SK-N-SH (cell line): ENCODE measurements around the gene TBX19.

Experiments
- EP300 ChIP-seq, 2 experiments: IDR thresholded peaks; 2 replicates each; pipeline versions ENCODE4 v1.4.0 to v1.6.1; 2012; ENCODE audit warnings: borderline replicate concordance in 1 of 2, low read depth in 1 of 2, low read length in 1 of 2
- FOXM1 ChIP-seq: IDR thresholded peaks from 2 replicates; pipeline ENCODE4 v1.4.0; 2012; ENCODE audit warnings: low read depth, mild to moderate bottlenecking
- GABPA ChIP-seq: IDR thresholded peaks from 2 replicates; pipeline ENCODE4 v1.4.0; 2012; ENCODE audit warnings: low read depth, mild to moderate bottlenecking
- JUND ChIP-seq: IDR thresholded peaks from 2 replicates; pipeline ENCODE4 v1.4.0; 2012
- MAX ChIP-seq: IDR thresholded peaks from 2 replicates; pipeline ENCODE4 v1.4.0; 2012; ENCODE audit warnings: low read depth
- MXI1 ChIP-seq: IDR thresholded peaks from 2 replicates; pipeline ENCODE4 v1.6.1; 2012; ENCODE audit warnings: mild to moderate bottlenecking, low read depth, low read length, improper control_type of control experiment
- RAD21 ChIP-seq: IDR thresholded peaks from 2 replicates; pipeline ENCODE4 v1.6.1; 2012; ENCODE audit warnings: mild to moderate bottlenecking, low read length
- RCOR1 ChIP-seq: fragments of 150-350 bp; IDR thresholded peaks from 2 replicates; pipeline ENCODE4 v1.6.1; 2017; ENCODE audit warnings: antibody characterized with exemption, low read length
- REST ChIP-seq: IDR thresholded peaks from 2 replicates; pipeline ENCODE4 v1.6.1; 2012; ENCODE audit warnings: mild to moderate bottlenecking, low read depth, low read length, moderate library complexity
- SIN3A ChIP-seq: IDR thresholded peaks from 2 replicates; pipeline ENCODE4 v1.6.1; 2012; ENCODE audit warnings: low read depth, mild to moderate bottlenecking, low read length, moderate library complexity, borderline replicate concordance
- SMC3 ChIP-seq: IDR thresholded peaks from 2 replicates; pipeline ENCODE4 v1.6.1; 2012; ENCODE audit warnings: low read depth, low read length, improper control_type of control experiment
- TEAD4 ChIP-seq: IDR thresholded peaks from 2 replicates; pipeline ENCODE4 v1.4.0; 2012; ENCODE audit warnings: mild to moderate bottlenecking, borderline replicate concordance; ENCODE audit not compliant: insufficient read depth
- TF ChIP-seq, protein P1 (sequence below): fragments of 200-600 bp; sonication (generic); IDR thresholded peaks from 2 replicates; pipeline ENCODE4 v1.6.1; 2017; ENCODE audit warnings: antibody characterized with exemption, mild to moderate bottlenecking, moderate library complexity
- TF ChIP-seq, protein P2 (sequence below): IDR thresholded peaks from 2 replicates; pipeline ENCODE4 v1.4.0; 2012; ENCODE audit warnings: low read depth, borderline replicate concordance

DNA sequence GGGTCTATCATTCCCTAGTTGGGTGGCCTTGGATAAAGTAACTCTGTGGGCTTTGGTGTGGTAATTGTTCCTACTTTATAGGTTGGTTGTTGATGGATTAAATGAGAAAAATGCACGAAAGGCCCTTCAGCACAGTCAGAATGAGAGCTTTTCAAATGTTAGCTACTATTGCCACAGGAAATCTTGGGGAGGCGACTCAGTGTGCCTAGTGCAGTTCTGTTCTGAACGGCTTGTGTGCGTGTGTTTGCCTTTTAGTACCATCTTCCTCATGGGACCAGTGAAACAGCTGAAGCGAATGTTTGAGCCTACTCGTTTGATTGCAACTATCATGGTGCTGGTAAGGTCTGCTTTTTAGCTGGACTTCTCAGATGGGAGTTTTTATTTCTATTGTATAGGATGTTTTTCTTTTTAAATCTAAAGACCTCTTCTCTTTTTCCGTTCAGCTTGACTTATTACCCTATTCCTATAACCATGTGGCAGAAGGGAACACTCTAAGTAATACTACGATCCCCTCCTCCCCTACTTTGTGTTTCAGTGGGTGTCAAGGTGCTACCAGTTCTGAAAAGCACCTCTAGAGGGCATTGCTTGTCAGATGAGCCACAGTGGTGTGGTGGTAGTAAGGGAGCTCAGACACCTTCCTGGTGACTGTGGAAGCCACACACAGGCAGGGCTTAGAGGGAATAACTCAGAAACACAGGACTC lies 45.7 kb upstream of the TBX19 start:
- TF ChIP-seq, protein P1, sequence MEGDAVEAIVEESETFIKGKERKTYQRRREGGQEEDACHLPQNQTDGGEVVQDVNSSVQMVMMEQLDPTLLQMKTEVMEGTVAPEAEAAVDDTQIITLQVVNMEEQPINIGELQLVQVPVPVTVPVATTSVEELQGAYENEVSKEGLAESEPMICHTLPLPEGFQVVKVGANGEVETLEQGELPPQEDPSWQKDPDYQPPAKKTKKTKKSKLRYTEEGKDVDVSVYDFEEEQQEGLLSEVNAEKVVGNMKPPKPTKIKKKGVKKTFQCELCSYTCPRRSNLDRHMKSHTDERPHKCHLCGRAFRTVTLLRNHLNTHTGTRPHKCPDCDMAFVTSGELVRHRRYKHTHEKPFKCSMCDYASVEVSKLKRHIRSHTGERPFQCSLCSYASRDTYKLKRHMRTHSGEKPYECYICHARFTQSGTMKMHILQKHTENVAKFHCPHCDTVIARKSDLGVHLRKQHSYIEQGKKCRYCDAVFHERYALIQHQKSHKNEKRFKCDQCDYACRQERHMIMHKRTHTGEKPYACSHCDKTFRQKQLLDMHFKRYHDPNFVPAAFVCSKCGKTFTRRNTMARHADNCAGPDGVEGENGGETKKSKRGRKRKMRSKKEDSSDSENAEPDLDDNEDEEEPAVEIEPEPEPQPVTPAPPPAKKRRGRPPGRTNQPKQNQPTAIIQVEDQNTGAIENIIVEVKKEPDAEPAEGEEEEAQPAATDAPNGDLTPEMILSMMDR = peak; percentile 72
- TF ChIP-seq TEAD4 = no peak
- TF ChIP-seq, protein P2, sequence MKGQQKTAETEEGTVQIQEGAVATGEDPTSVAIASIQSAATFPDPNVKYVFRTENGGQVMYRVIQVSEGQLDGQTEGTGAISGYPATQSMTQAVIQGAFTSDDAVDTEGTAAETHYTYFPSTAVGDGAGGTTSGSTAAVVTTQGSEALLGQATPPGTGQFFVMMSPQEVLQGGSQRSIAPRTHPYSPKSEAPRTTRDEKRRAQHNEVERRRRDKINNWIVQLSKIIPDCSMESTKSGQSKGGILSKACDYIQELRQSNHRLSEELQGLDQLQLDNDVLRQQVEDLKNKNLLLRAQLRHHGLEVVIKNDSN = no peak
- TF ChIP-seq JUND = no peak
- no peak for TF ChIP-seq MAX
- TF ChIP-seq REST = no peak
- TF ChIP-seq RCOR1 = no peak
- TF ChIP-seq MXI1 = no peak
- TF ChIP-seq EP300 (IDR thresholded peaks at IDR 0.05; ENCODE audit: borderline replicate concordance in 1 of 2, low read depth in 1 of 2, low read length in 1 of 2) = no peak
- TF ChIP-seq FOXM1 = no peak
- peak; percentile 45 for TF ChIP-seq SMC3
- TF ChIP-seq RAD21 = peak; percentile 55
- no peak for TF ChIP-seq GABPA
- TF ChIP-seq SIN3A = no peak
